GM12872 (cell line): ENCODE data around the gene OR8A1.

Source experiments
- TF ChIP-seq, protein P1 (sequence below): IDR thresholded peaks from 3 replicates; pipeline ENCODE4 v1.5.1; 2011; ENCODE audit warnings: low read depth, mild to moderate bottlenecking, low read length, moderate library complexity; ENCODE audit not compliant: insufficient read depth

The OR8A1 gene

DNA sequence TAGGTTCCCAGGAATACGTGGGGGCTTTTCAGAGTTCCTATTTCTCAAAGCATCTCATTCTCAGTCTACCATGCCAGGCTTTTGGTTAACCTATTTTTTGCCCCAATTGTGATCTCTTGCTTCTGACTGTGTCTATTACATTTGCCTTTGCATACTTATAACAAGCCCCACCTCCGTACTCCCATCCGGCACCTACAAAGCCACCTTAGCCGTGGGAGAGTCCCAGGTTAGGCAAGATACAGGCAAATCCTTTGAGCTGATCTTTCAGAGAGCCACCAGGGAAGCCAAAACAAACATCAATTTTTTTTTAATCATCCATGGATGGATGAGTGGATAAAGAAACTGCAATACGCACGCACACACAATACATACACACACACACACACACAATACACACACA, 22.8 kb downstream of the OR8A1 start:
- TF ChIP-seq, protein P1, sequence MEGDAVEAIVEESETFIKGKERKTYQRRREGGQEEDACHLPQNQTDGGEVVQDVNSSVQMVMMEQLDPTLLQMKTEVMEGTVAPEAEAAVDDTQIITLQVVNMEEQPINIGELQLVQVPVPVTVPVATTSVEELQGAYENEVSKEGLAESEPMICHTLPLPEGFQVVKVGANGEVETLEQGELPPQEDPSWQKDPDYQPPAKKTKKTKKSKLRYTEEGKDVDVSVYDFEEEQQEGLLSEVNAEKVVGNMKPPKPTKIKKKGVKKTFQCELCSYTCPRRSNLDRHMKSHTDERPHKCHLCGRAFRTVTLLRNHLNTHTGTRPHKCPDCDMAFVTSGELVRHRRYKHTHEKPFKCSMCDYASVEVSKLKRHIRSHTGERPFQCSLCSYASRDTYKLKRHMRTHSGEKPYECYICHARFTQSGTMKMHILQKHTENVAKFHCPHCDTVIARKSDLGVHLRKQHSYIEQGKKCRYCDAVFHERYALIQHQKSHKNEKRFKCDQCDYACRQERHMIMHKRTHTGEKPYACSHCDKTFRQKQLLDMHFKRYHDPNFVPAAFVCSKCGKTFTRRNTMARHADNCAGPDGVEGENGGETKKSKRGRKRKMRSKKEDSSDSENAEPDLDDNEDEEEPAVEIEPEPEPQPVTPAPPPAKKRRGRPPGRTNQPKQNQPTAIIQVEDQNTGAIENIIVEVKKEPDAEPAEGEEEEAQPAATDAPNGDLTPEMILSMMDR: no peak

DNA sequence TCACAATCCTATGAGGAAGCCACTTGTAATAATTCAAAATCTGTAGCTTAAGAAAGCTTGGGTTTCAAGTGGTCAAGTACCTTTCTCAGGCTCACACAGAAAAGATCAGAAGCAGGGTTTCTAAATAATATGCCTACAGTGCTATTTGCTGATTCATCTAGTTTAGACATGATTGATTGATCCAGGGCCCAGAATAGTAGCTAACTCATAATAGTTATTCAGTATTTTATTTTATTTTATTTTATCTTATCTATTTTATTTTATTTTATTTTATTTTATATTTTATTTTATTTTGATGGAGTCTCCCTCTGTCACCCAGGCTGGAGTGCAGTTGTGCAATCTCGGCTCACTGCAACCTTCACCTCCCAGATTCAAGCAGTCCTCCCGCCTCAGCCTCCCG, 25.5 kb downstream of the OR8A1 start:
- TF ChIP-seq, protein P1: no peak

DNA sequence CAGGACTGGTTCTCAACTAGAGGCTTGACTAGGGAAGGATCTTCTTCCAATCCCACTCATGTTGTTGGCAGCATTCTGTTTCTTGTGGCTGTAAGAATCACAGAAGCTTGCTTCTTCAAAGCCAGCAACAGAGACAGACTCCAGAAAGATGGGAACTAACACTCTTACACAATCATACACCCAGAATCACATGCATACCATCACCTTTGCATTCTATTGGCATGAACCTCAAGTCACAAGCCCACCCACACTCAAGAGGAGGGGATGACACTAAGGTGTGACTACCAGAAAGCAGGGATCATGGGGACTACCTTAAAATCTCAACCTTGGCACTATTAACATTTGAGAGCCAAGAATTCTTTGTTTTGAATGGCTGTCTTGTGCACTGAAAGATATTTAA, 27.8 kb downstream of the OR8A1 start:
- TF ChIP-seq, protein P1: no peak

DNA sequence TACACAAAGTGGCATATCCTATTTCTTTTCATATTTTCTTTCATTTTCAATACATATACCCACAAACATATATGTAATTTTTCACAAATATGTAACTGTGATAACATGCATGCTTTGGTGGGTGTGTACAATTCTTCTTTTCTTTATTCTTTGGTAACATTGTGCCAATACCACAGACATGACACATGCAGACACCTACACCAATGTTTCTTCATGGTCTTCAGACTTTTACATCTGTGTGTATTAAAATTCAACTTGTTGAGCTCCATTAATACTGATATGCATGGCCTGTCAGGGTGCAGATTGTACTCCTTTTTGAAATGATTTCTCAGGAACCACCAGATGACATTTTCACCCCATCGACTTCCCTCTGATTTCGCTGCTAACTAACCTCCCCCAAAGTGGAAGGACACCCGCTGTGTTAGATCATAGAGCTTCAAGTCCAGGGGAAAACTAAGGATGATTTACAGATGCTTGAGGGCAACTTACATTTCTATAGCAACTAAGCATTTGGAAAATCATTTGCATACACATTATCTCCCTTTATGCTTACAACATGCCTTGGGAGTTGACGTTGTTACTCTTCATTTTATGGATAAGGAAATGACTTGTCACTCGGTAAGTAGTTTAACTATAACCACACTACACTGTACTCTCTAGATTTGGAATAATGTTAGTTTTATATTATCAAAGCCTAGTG, 31.0 kb downstream of the OR8A1 start:
- TF ChIP-seq, protein P1: no peak

DNA sequence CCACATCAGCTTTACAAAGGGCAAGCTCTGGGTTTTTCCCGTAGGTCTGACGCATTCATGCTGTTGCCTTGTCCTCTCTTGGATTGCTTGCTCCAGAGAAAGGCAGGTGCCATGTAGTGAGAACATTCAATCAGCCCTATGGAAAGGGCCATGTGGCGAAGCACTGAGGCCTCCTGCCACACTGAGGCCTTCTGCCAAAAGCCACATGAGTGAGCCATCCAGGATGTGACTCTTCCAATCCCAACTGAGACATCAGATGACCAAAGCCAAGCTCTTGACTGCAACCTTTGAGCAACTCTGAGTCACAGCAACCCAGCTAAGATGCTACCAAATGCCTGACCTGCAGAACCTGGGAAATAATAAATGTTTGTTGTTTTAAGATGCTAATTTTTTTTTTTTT, 32.4 kb downstream of the OR8A1 start:
- TF ChIP-seq, protein P1: no peak

DNA sequence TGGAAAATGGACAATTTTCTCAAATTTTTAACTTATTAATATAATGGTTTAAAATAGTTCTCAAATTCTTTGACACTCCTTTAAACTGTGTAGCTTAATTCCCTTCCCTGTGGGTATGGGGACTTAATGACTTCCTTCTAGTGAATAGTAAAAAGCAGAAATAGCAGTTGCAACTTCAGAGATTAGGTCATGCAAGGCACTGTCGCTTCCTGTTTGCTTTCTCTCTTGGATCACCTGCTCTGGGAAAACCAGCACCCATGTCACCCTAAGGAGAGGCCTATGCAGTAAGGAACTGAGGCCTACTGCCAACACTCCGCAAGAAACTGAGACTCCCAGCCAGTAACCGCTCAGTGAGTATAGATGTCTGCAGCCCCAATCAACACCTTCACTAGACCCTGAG, 35.9 kb downstream of the OR8A1 start:
- TF ChIP-seq, protein P1: no peak

DNA sequence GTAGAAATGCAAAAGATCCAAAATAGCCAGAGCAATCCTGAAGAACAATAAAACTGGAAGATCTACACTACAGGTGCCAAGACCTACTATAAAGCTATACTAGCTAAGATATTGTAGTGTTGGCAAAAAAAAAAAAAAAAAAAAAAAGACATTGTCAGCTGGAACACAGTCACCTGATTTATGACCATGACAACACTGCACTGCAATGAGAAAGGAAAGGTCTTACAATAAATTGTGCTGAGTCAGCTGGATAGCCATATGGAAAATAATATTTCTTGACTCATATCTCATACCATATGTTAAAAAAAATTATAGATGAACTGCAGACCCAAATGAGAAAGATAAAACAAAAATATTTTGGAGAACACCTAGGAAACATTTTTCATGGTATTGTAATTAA, 38.4 kb downstream of the OR8A1 start:
- TF ChIP-seq, protein P1: no peak
